Measurements from ENCODE around the gene BBS1.
"Not testable (repeated sequence)": the region's sequence is repeated elsewhere in the genome, so short reads cannot be mapped to it uniquely, and the experiment has no call there.

The BBS1 gene

GRCh38 chr11:66563832-66564231 lies 53.4 kb downstream of the BBS1 start:
- DNase-seq = no peak
- intact Hi-C loops (cut with DNase I) = no loop called here

GRCh38 chr11:66564538-66564937 lies 54.1 kb downstream of the BBS1 start:
- intact Hi-C loops (cut with DNase I) = no loop called here
- no peak for DNase-seq

- intact Hi-C loops (cut with DNase I) = no loop called here
- DNase-seq = no peak
Measured at GRCh38 chr11:66564984-66565383, 54.5 kb downstream of the BBS1 start.

GRCh38 chr11:66566221-66566620 lies 55.8 kb downstream of the BBS1 start:
- no peak for DNase-seq
- intact Hi-C loops (cut with DNase I) = no loop called here

GRCh38 chr11:66567787-66568123 lies 57.3 kb downstream of the BBS1 start:
- DNase-seq = peak in 1 of 42 donors; percentile 21
- intact Hi-C loops (cut with DNase I) = no loop called here

- peak; percentile 88 to 98 (median 95) for DNase-seq
- intact Hi-C loops (cut with DNase I) = no loop called here
Measured at GRCh38 chr11:66568124-66568916, 57.9 kb downstream of the BBS1 start, which contains the start of gene CTSF. TSS of gene CTSF (minus strand) at chr11:66568606. CDS start at chr11:66568486, 120 bp downstream.

- intact Hi-C loops (cut with DNase I) = no loop called here
Measured at GRCh38 chr11:66569076-66569475, 58.6 kb downstream of the BBS1 start.

GRCh38 chr11:66570079-66570849 lies 59.8 kb downstream of the BBS1 start:
- no peak for DNase-seq
- intact Hi-C loops (cut with DNase I) = loop anchor here (10.0 kb wide), 1 partner anchor 275 kb away; the partner anchor contains the start of gene RCE1

More at GRCh38 chr11:66569076-66569475, 58.6 kb downstream of the BBS1 start:
- no peak for DNase-seq

- intact Hi-C loops (cut with DNase I) = loop anchor here (10.0 kb wide), 1 partner anchor 274 kb away; the partner anchor contains the start of gene RCE1
- DNase-seq = no peak
Measured at GRCh38 chr11:66570850-66571180, 60.4 kb downstream of the BBS1 start.

GRCh38 chr11:66579017-66579606 lies 68.7 kb downstream of the BBS1 start:
- peak; percentile 67 to 93 (median 83) for DNase-seq
- intact Hi-C loops (cut with DNase I) = loop anchor here (5.0 to 10.0 kb wide), 2 partner anchors 103 to 266 kb away; partner anchors contain the start of gene RCE1

- DNase-seq = no peak
- intact Hi-C loops (cut with DNase I) = no loop called here
Measured at GRCh38 chr11:66580803-66581202, 70.4 kb downstream of the BBS1 start.

GRCh38 chr11:66581261-66581660 lies 70.8 kb downstream of the BBS1 start:
- DNase-seq = no peak
- intact Hi-C loops (cut with DNase I) = no loop called here

GRCh38 chr11:66582565-66583147 lies 72.2 kb downstream of the BBS1 start:
- intact Hi-C loops (cut with DNase I); DNase-seq: not testable (repeated sequence)

Data from head of caudate nucleus (tissue), 42 donors.